Measurements from ENCODE around the gene DUSP14.
"Not testable (repeated sequence)": the region's sequence is repeated elsewhere in the genome, so short reads cannot be mapped to it uniquely, and the experiment has no call there.

DUSP14 gene

GRCh38 chr17:37483311-37484039 lies 6.2 kb upstream of the DUSP14 start:
- no peak for DNase-seq (ENCODE audit: low read depth in 2 of 3, low spot score in 1 of 3)

GRCh38 chr17:37485938-37486570 lies 3.6 kb upstream of the DUSP14 start:
- DNase-seq (ENCODE audit: low read depth in 2 of 3, low spot score in 1 of 3) = no peak

- no peak for DNase-seq (ENCODE audit: low read depth in 2 of 3, low spot score in 1 of 3)
These were observed 1.6 kb upstream of the DUSP14 start for GRCh38 chr17:37488009-37488604.

- peak; percentile 42 to 51 (median 48) for DNase-seq (ENCODE audit: low read depth in 2 of 3, low spot score in 1 of 3)
These were observed 989 bp upstream of the DUSP14 start for GRCh38 chr17:37488607-37489196.

- peak; percentile 61 to 67 (median 62) for DNase-seq (ENCODE audit: low read depth in 2 of 3, low spot score in 1 of 3)
These were observed 414 bp downstream of the DUSP14 start for GRCh38 chr17:37490022-37490587.

- no peak for DNase-seq (ENCODE audit: low read depth in 2 of 3, low spot score in 1 of 3)
These were observed 1.2 kb downstream of the DUSP14 start for GRCh38 chr17:37490638-37491614.

- no peak for DNase-seq (ENCODE audit: low read depth in 2 of 3, low spot score in 1 of 3)
These were observed 2.5 kb downstream of the DUSP14 start for GRCh38 chr17:37492167-37492566.

GRCh38 chr17:37493249-37494027 lies 3.7 kb downstream of the DUSP14 start:
- no peak for DNase-seq (ENCODE audit: low read depth in 2 of 3, low spot score in 1 of 3)

- DNase-seq (ENCODE audit: low read depth in 2 of 3, low spot score in 1 of 3) = no peak
These were observed 4.7 kb downstream of the DUSP14 start for GRCh38 chr17:37494401-37494831.

- no peak for DNase-seq (ENCODE audit: low read depth in 2 of 3, low spot score in 1 of 3)
These were observed 5.3 kb downstream of the DUSP14 start for GRCh38 chr17:37494971-37495370.

GRCh38 chr17:37500378-37500777 lies 10.7 kb downstream of the DUSP14 start:
- DNase-seq (ENCODE audit: low read depth in 2 of 3, low spot score in 1 of 3) = no peak

GRCh38 chr17:37502009-37502936 lies 12.6 kb downstream of the DUSP14 start:
- no peak for DNase-seq (ENCODE audit: low read depth in 2 of 3, low spot score in 1 of 3)

- no peak for DNase-seq (ENCODE audit: low read depth in 2 of 3, low spot score in 1 of 3)
These were observed 13.5 kb downstream of the DUSP14 start for GRCh38 chr17:37503148-37503547.

GRCh38 chr17:37505333-37505732 lies 15.6 kb downstream of the DUSP14 start:
- DNase-seq (ENCODE audit: low read depth in 2 of 3, low spot score in 1 of 3) = no peak

GRCh38 chr17:37506678-37507077 lies 17.0 kb downstream of the DUSP14 start:
- DNase-seq (ENCODE audit: low read depth in 2 of 3, low spot score in 1 of 3) = no peak

GRCh38 chr17:37507111-37507510 lies 17.4 kb downstream of the DUSP14 start:
- DNase-seq (ENCODE audit: low read depth in 2 of 3, low spot score in 1 of 3) = no peak

- DNase-seq (ENCODE audit: low read depth in 2 of 3, low spot score in 1 of 3) = no peak
These were observed 20.4 kb downstream of the DUSP14 start for GRCh38 chr17:37510056-37510455.

GRCh38 chr17:37511642-37512041 lies 22.0 kb downstream of the DUSP14 start:
- DNase-seq (ENCODE audit: low read depth in 2 of 3, low spot score in 1 of 3) = not testable (repeated sequence)

All from stimulated activated CD4-positive, alpha-beta T cell treated with anti-CD3 and anti-CD28 coated beads, Interleukin-12 subunit alpha, Interleukin-12 subunit beta, amount 100 ng/mL, for 48 hours (primary cell).